Endometrial microvascular endothelial cells (primary cell): ENCODE data around the gene NELL1. TPM values are rescaled to one million over a fixed set of nuclear protein-coding genes. Genes with fewer than 3 reads are reported as not detected.

Source experiments
- in situ Hi-C: cut with HindIII; loops from 2 replicates; pipeline ENCODE4 v1.10.0; 2017; ENCODE audit warnings: low sequenced_read_pairs, low pct_unique_long_range_greater_than_20kb; ENCODE audit errors: inconsistent ontology term
- total RNA-seq: library from RNA; depleted of rRNA; stranded (reverse); fragments of >200 nt; gene quantifications from one replicate; pipeline ENCODE4 v1.2.3, GENCODE V29; 2015; ENCODE audit errors: inconsistent ontology term

NELL1 gene
- total RNA-seq, 1 donor from 2014 or later: not detected

DNA sequence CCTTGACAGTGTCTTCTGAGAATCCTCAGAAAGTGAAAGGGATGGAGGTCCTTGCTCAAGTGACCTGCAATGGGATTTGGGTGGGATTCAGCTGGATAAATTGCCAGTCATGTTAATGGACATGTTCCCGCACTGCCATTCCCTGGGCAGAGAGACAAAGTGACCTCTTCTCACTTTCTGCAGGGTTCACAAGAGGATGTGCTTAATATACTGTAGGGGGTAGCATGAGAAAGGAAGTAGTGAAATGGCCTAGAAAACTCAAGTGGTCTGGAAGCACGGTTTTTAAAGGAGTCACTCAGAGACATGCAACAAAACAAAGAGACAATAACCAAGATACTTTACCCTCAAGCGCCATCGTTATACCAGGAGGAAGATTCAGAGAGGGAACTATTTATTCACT is 70.2 kb downstream of the NELL1 start:
- in situ Hi-C loops: no loop called here

DNA sequence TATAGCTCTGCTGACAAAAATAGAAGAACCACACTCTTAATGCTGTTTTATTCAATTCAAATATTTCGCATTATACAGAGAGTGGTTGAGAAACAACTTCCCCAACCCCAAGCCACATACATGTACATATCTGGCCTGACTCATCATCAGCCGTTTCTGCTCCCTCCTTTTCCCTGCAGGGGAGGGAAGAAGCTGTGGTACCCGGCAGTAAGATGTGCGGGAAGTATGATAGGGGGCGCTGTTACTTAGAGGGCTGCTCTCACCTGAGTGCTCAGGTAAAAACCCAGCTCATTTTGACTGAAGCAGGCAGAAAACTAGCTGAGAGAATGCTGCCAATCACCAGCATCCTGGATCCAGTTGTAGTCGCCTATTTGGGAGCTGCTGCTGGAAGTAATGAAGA is 85.5 kb downstream of the NELL1 start:
- in situ Hi-C loops: no loop called here

GRCh38 chr11:20759541-20759940 is 90.2 kb downstream of the NELL1 start:
- in situ Hi-C loops: no loop called here

- in situ Hi-C loops: no loop called here
Observed at GRCh38 chr11:20760811-20761210, 91.4 kb downstream of the NELL1 start.

- in situ Hi-C loops: no loop called here
Observed at GRCh38 chr11:20762116-20762844, 92.9 kb downstream of the NELL1 start.

GRCh38 chr11:20762980-20763379 is 93.6 kb downstream of the NELL1 start:
- in situ Hi-C loops: no loop called here

DNA sequence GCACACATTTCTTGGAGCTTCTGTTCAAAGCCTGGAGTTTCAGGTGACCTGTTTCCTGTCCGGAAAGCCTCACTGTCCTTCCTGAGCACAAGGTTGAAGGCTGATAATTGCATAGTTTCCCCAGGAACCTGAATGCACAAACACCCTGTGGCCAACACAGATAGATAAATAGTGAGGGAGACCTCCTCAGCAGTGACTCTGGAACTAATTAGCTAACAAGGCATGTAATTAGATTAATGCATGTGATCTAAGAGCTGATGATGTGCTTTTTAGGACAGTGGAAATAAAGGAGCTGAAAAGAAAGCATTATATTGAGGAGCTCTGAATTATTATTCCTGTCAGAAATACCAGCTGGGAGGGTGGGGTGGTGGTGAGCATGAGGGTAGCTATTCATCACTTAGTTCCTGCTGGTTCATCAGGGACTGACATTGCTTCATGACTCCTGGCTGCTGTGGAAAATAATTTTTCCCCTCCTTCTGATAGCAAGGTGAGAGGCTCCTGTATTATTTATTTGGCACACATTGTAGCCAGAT is 101.1 kb downstream of the NELL1 start:
- in situ Hi-C loops: no loop called here

DNA sequence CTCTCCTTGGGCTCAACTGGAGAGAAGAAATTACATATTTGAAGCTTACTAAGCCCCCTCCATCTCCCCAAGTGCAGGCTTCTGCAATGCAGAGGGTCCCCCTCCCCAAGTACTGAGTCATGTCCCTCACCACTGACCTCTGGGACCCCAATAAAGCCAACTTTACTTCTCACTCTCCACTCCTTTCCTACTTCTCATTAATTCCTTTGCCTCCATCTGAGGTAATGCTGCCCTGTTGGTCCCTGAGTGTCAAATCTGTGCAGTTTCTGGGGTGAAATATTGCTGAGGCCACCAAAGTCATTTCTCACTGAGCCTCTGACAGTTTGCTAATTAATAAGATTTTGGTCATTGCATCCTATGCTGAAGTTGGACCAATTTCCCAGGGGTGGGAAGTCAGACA is 101.6 kb downstream of the NELL1 start:
- in situ Hi-C loops: no loop called here

DNA sequence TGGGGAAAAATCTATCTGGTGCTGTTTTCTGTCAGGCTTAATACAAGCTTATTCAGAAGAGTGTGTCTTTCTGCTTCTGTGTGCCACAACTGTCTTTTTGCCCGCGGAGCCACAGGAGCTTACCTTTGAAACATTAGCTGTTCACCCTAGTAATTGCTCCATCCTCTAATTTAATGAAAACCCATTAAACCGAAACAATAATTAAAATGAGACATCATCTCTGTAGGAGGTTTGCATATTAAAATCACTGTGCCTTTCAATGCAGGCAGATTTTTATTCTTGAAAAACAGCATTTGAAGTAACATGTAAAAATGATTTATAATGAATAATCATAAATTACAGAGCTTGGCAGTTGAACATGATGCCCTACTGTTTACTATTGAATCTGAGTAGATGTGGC is 102.3 kb downstream of the NELL1 start:
- in situ Hi-C loops: no loop called here

GRCh38 chr11:20775331-20775730 is 105.9 kb downstream of the NELL1 start:
- in situ Hi-C loops: no loop called here

GRCh38 chr11:20782775-20783174 is 113.4 kb downstream of the NELL1 start:
- in situ Hi-C loops: no loop called here

- in situ Hi-C loops: no loop called here
Observed at GRCh38 chr11:20783220-20783619, 113.8 kb downstream of the NELL1 start.

DNA sequence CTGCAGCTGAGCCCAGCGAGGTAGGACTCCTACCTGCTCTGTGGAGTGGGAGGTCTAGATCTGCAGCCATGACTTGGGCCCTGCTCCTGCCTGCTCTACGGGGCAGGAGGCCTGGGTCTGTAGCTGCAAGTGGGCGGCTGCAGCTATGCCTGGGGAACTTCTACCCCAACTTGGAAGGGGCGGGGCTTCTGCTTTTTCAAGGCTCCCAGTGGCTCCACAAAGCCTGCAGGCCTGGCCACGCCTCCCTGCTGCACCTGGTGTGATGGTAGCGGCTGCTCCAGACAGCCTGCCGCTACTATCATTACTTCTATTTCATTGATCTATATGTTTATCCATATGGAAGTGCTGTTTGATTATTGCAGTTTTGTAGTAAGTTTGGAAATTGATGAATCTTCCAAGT is 121.2 kb downstream of the NELL1 start:
- in situ Hi-C loops: no loop called here

DNA sequence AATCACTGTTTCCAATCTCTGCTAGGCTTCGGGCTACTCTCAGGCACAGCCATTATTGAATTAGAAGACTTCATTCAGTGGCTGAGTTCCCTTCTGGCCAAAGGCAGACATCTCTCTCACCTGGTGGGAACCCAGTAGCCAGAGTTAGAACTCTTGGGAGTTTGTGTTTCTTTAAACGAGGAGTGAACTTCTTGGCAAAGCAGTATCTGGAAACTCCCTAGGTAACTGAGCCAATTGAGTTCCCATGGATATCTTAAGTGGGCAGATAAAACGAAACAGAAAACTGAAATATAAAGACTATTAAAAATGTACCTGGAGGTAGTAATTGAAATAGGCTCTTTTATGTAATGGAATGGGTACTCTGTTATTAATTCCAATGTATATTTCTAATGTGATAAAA is 125.6 kb downstream of the NELL1 start:
- in situ Hi-C loops: no loop called here

DNA sequence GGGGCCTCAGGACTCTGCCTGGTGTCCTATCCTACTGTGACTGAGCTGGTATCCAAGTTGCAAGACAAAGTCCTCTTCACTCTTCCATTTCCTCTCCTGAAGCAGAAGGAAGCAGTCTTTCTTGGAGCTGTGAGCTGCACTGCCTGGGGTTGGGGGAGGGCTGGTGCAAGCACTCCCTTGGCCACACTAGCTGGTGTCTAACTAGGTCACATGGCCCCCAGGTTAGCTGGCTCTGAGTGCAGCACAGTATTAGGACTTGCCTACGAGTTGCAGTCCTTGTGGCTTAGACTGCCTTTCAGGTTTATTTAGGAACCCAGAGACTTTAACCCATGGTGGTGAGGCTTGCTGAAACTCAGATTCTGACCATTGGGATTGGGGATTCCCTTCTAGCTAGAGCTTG is 138.9 kb downstream of the NELL1 start:
- in situ Hi-C loops: no loop called here

DNA sequence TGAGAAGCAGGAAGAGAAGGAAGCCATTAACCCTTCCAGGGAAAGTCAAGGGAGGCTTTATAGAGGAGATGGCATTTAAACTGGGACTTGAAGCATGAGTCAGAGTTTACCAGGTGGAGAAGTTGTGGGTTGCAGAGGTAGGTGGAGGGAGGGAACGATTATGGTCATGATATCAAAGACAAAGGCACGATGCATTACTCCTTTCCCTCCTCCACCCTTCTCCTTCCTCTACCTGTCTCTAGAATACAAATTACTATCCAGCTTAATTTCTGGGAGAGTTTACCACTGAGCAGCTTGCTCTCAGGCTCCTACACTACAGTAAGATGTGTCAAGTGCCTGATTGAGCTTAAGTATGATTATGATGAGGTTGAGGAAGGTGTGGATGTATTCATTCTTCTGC is 151.7 kb downstream of the NELL1 start:
- in situ Hi-C loops: no loop called here

DNA sequence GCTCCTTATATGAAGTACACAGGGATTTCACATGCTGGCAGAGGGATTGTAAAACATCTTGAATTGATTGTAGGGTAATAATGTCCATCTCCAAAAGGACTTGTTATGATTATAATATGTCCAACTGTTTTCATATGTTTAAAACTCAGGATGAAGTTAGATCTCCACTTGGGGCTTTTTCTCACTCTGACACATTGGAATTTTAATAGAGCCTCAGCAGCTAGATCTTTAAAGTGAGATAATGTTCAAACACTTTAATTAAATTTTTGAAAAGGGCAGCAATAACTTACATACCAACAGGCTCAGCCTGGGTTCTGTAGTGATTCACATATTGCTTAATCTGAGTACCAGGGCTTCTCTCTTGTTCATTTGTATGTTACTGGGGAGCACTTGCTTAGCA is 152.1 kb downstream of the NELL1 start:
- in situ Hi-C loops: no loop called here

DNA sequence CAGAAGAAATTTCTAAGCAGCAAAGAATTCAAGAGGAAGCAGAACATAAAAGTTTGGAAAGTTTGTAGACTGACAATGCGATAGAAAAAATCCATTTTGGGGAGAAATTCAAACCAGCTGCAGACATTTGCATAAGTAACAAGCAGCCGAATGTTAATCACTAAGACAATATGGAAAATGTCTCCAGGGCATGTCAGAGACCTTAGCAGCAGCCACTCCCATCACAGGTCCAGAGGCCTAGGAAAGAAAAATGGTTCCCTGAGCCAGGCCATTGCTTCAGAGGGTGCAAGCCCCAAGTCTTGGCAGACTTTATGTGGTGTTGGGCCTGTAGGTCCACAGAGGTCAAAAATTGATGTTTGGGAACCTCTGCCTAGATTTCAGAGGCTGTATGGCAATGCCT is 155.4 kb downstream of the NELL1 start:
- in situ Hi-C loops: no loop called here

- in situ Hi-C loops: no loop called here
Observed at GRCh38 chr11:20835561-20835960, 166.2 kb downstream of the NELL1 start.

- in situ Hi-C loops: no loop called here
Observed at GRCh38 chr11:20839231-20839630, 169.8 kb downstream of the NELL1 start.

DNA sequence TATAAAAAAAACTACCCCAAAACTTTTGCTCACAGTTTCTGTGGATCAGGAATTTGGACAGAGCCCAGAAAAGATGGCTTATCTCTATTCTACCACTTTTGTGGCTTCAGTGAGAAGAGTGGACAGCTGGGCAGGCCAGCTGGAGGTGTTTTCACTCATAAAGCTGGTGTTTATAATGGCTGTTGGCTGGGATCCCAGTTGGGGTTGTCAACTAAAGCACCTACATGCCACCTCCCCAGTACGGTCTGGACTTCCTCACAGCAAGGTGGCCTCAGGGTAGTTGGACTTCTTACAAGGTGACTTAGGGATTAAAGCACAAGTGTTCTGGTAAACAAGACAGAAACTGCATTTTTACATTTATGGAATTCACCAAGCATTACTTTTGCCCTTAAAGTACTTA is 171.0 kb downstream of the NELL1 start:
- in situ Hi-C loops: no loop called here
